H1 (cell line): ENCODE measurements around the gene JAKMIP1. TPM values are rescaled to one million over a fixed set of nuclear protein-coding genes. Genes with fewer than 3 reads are reported as not detected.

Source experiments
- CTCF ChIA-PET: fragments of 300-600 bp; sonication (Branson Sonifier 250); formaldehyde crosslinking; loops from one replicate; lab custom pipeline; 2021; ENCODE audit not compliant: partially characterized antibody; lab: Charles Lee
- POLR2A ChIA-PET: fragments of 300-600 bp; sonication (Branson Sonifier 250); formaldehyde crosslinking; loops from one replicate; lab custom pipeline; 2021; ENCODE audit warnings: inconsistent platforms; ENCODE audit not compliant: partially characterized antibody; lab: Charles Lee
- DNase-seq, 2 experiments: peaks; one replicate each; pipeline versions ENCODE4 v3.0.0 to v3.0.0-alpha.2; 2010 to 2022; ENCODE audit warnings: low spot score in 2 of 2, low read depth in 1 of 2, mixed read lengths in 1 of 2
- FAIRE-seq: peaks from 2 replicates; lab custom pipeline; 2011; peaks lifted over from hg19 to GRCh38; lab: Jason Lieb, UNC
- H2AFZ ChIP-seq: 2 replicates; pipeline ENCODE4 v1.8.1; 2012; ENCODE audit warnings: low read length, inconsistent platforms
- H2AK5ac ChIP-seq: 2 replicates; pipeline ENCODE4 v1.6.1; 2013; ENCODE audit warnings: low read depth, low read length
- H2BK120ac ChIP-seq: replicated peaks from 2 replicates; pipeline ENCODE3; 2013; ENCODE audit warnings: low read depth, low read length, inconsistent platforms
- H2BK12ac ChIP-seq: 2 replicates; pipeline ENCODE4 v1.6.1; 2013; ENCODE audit warnings: low read depth, low read length
- H2BK15ac ChIP-seq: 2 replicates; pipeline ENCODE4 v1.6.1; 2013; ENCODE audit warnings: low read length
- H2BK20ac ChIP-seq: 2 replicates; pipeline ENCODE4 v1.6.1; 2013; ENCODE audit warnings: low read length
- H2BK5ac ChIP-seq: 2 replicates; pipeline ENCODE4 v1.6.1; 2013; ENCODE audit warnings: low read depth, low read length
- H3K14ac ChIP-seq: 2 replicates; pipeline ENCODE4 v1.6.1; 2013; ENCODE audit warnings: inconsistent platforms; ENCODE audit not compliant: insufficient read length
- H3K18ac ChIP-seq: 2 replicates; pipeline ENCODE4 v1.6.1; 2013; ENCODE audit warnings: low read length; ENCODE audit errors: extremely low read depth
- H3K23ac ChIP-seq: 2 replicates; pipeline ENCODE4 v1.6.1; 2013; ENCODE audit warnings: inconsistent platforms; ENCODE audit not compliant: insufficient read length
- H3K23me2 ChIP-seq: 2 replicates; pipeline ENCODE4 v1.6.1; 2013; ENCODE audit warnings: low read depth, low read length
- H3K27ac ChIP-seq: 2 replicates; pipeline ENCODE4 v1.6.1; 2011; ENCODE audit warnings: low read depth, low read length, inconsistent platforms
- H3K27me3 ChIP-seq, 4 experiments: replicated peaks in 1 of 4; 1 replicate in 1 of 4; 2 replicates in 3 of 4; pipeline versions ENCODE4 v1.6.1 to v1.8.1; 2011 to 2013; ENCODE audit warnings: low read length in 3 of 4, mild to moderate bottlenecking in 3 of 4, inconsistent platforms in 2 of 4, mixed read lengths in 2 of 4, moderate library complexity in 1 of 4; ENCODE audit not compliant: control insufficient read depth in 3 of 4, insufficient read depth in 3 of 4; ENCODE audit errors: extremely low read depth in 1 of 4
- H3K36me3 ChIP-seq, 4 experiments: 2 replicates each; pipeline versions ENCODE4 v1.6.1 to v1.8.1; 2011 to 2013; ENCODE audit warnings: mild to moderate bottlenecking in 4 of 4, low read length in 3 of 4, moderate library complexity in 2 of 4, control low read depth in 1 of 4, inconsistent platforms in 1 of 4; ENCODE audit not compliant: insufficient read depth in 4 of 4, control insufficient read depth in 2 of 4
- H3K4ac ChIP-seq: replicated peaks from 2 replicates; pipeline ENCODE3; 2013; ENCODE audit warnings: low read length, low read depth, mixed read lengths, inconsistent platforms; ENCODE audit not compliant: insufficient read length
- H3K4me1 ChIP-seq, 4 experiments: replicated peaks in 1 of 4; 1 replicate in 1 of 4; 2 replicates in 3 of 4; pipeline versions ENCODE4 v1.6.1 to v1.8.1; 2011 to 2013; ENCODE audit warnings: low read length in 3 of 4, inconsistent platforms in 2 of 4, mixed read lengths in 1 of 4; ENCODE audit not compliant: insufficient read depth in 4 of 4, control insufficient read depth in 3 of 4
- H3K4me2 ChIP-seq, 2 experiments: 2 replicates each; pipeline versions ENCODE4 v1.6.1 to v1.8.1; 2011 to 2013; ENCODE audit warnings: low read depth in 2 of 2, low read length in 2 of 2, control low read depth in 1 of 2, inconsistent platforms in 1 of 2, mild to moderate bottlenecking in 1 of 2; ENCODE audit not compliant: insufficient read depth in 1 of 2
- H3K4me3 ChIP-seq, 4 experiments: fragments of 200-600, 300-600 bp in 1 of 4; sonication (generic), shearing (Covaris generic), sonication (Bioruptor Twin) in 1 of 4; 2 replicates each; pipeline versions ENCODE4 v1.5.1 to v1.8.1; 2011 to 2016; ENCODE audit warnings: low read length in 4 of 4, low read depth in 3 of 4, control low read depth in 2 of 4, inconsistent platforms in 2 of 4, mild to moderate bottlenecking in 2 of 4, mixed read lengths in 1 of 4, moderate library complexity in 1 of 4; ENCODE audit not compliant: insufficient read depth in 2 of 4; ENCODE audit errors: extremely low read depth in 1 of 4
- H3K56ac ChIP-seq: replicated peaks from 2 replicates; pipeline ENCODE3; 2013; ENCODE audit warnings: low read depth, mild to moderate bottlenecking, mixed read lengths, low read length, inconsistent platforms; ENCODE audit not compliant: insufficient read length
- H3K79me1 ChIP-seq: 2 replicates; pipeline ENCODE4 v1.6.1; 2013; ENCODE audit warnings: low read depth, low read length, control low read depth
- H3K79me2 ChIP-seq, 2 experiments: 2 replicates each; pipeline versions ENCODE4 v1.6.1 to v1.8.1; 2012 to 2013; ENCODE audit warnings: low read length in 2 of 2, mild to moderate bottlenecking in 2 of 2, inconsistent platforms in 1 of 2; ENCODE audit not compliant: insufficient read depth in 2 of 2, control insufficient read depth in 1 of 2
- H3K9ac ChIP-seq, 4 experiments: replicated peaks in 1 of 4; 1 replicate in 1 of 4; 2 replicates in 3 of 4; pipeline versions ENCODE4 v1.6.1 to v1.8.1; 2011 to 2013; ENCODE audit warnings: low read depth in 3 of 4, low read length in 3 of 4, control low read depth in 2 of 4, mild to moderate bottlenecking in 2 of 4, moderate library complexity in 2 of 4, inconsistent platforms in 1 of 4; ENCODE audit errors: extremely low read depth in 1 of 4
- H3K9me3 ChIP-seq, 2 experiments: 2 replicates each; pipeline versions ENCODE4 v1.6.1 to v1.8.1; 2012 to 2013; ENCODE audit warnings: mild to moderate bottlenecking in 2 of 2, moderate library complexity in 2 of 2, control low read depth in 1 of 2, inconsistent platforms in 1 of 2, low read depth in 1 of 2, low read length in 1 of 2, mixed read lengths in 1 of 2; ENCODE audit not compliant: insufficient read depth in 2 of 2
- H4K20me1 ChIP-seq, 2 experiments: replicated peaks in 1 of 2; 2 replicates each; pipeline versions ENCODE3 to v1.8.1; 2011 to 2013; ENCODE audit warnings: inconsistent platforms in 2 of 2, low read length in 2 of 2, mild to moderate bottlenecking in 1 of 2; ENCODE audit not compliant: insufficient read depth in 2 of 2, control insufficient read depth in 1 of 2
- H4K5ac ChIP-seq: 2 replicates; pipeline ENCODE4 v1.6.1; 2013; ENCODE audit warnings: low read length, low read depth, mixed read lengths, inconsistent platforms; ENCODE audit not compliant: insufficient read length
- H4K8ac ChIP-seq: 2 replicates; pipeline ENCODE4 v1.8.0; 2013; ENCODE audit warnings: mild to moderate bottlenecking, moderate library complexity, low read length, inconsistent platforms; ENCODE audit not compliant: insufficient read depth; ENCODE audit errors: extremely low read depth
- H4K91ac ChIP-seq: replicated peaks from 2 replicates; pipeline ENCODE3; 2013; ENCODE audit warnings: low read length, mixed read lengths, inconsistent platforms; ENCODE audit not compliant: insufficient read length
- CBX5 ChIP-seq: fragments of 300-800, 300-1000 bp; sonication (generic); IDR thresholded peaks from 2 replicates; pipeline ENCODE4 v1.7.1; 2016; ENCODE audit warnings: antibody characterized with exemption, low read length, low read depth
- CTBP2 ChIP-seq: IDR thresholded peaks from 2 replicates; pipeline ENCODE4 v1.7.0; 2011; ENCODE audit warnings: borderline replicate concordance, mild to moderate bottlenecking, moderate library complexity, mixed read lengths, low read length; ENCODE audit not compliant: insufficient read depth, insufficient read length
- EZH2 ChIP-seq: fragments of 200-600 bp; sonication (generic); IDR thresholded peaks from 2 replicates; pipeline ENCODE4 v1.7.1; 2012; ENCODE audit warnings: low read depth, mild to moderate bottlenecking, moderate library complexity, low read length, inconsistent platforms; ENCODE audit not compliant: severe bottlenecking
- GABPA ChIP-seq: IDR thresholded peaks from 2 replicates; pipeline ENCODE4 v1.6.1; 2011; ENCODE audit warnings: mild to moderate bottlenecking, low read length, moderate library complexity, borderline replicate concordance; ENCODE audit not compliant: insufficient read depth
- JUN ChIP-seq: IDR thresholded peaks from 2 replicates; pipeline ENCODE4 v1.6.1; 2011; ENCODE audit warnings: low read depth, mild to moderate bottlenecking, improper control_type of control experiment, low read length
- KDM5A ChIP-seq: fragments of 200-600 bp; IDR thresholded peaks from 2 replicates; pipeline ENCODE4 v1.7.1; 2012; ENCODE audit warnings: mild to moderate bottlenecking, low read length, inconsistent platforms, mixed read lengths
- RAD21 ChIP-seq, 2 experiments: IDR thresholded peaks in 1 of 2; conservative IDR thresholded peaks in 1 of 2; 2 replicates each; pipeline ENCODE4 v1.6.1; 2011; ENCODE audit warnings: low read depth in 2 of 2, low read length in 2 of 2, improper control_type of control experiment in 1 of 2, inconsistent platforms in 1 of 2, mild to moderate bottlenecking in 1 of 2, moderate library complexity in 1 of 2
- SAP30 ChIP-seq: fragments of 300-600 bp; sonication (generic); IDR thresholded peaks from 2 replicates; pipeline ENCODE4 v1.7.1; 2012; ENCODE audit warnings: low read length, moderate library complexity, mild to moderate bottlenecking, inconsistent platforms; ENCODE audit not compliant: insufficient read depth, insufficient replicate concordance
- SP1 ChIP-seq: IDR thresholded peaks from 2 replicates; pipeline ENCODE4 v1.6.1; 2011; ENCODE audit warnings: low read depth, low read length
- SRF ChIP-seq: IDR thresholded peaks from 2 replicates; pipeline ENCODE4 v1.6.1; 2011; ENCODE audit warnings: mild to moderate bottlenecking, low read depth, low read length, moderate library complexity
- TCF12 ChIP-seq: IDR thresholded peaks from 2 replicates; pipeline ENCODE4 v1.6.1; 2011; ENCODE audit warnings: low read depth, mild to moderate bottlenecking, low read length
- WGBS, 2 experiments: shearing (Covaris generic) in 1 of 2; methylation state at CpG; one replicate each; pipeline versions ENCODE4 v1.1.6 to v1.1.7; 2013 to 2015; ENCODE audit warnings: low lambda C conversion rate in 2 of 2, mixed read lengths in 2 of 2, inconsistent platforms in 1 of 2, low coverage in 1 of 2, missing lambda C conversion rate in 1 of 2; ENCODE audit not compliant: insufficient replicate concordance in 2 of 2, insufficient coverage in 1 of 2, insufficient read length in 1 of 2; ENCODE audit errors: extremely low coverage in 1 of 2, missing lambda C conversion rate in 1 of 2; 5-methylcytosine and 5-hydroxymethylcytosine counted together
- polyA plus RNA-seq, 7 experiments: library from polyadenylated mRNA; depleted of rRNA in 3 of 7; stranded (reverse) in 5 of 7; unstranded in 2 of 7; fragments of >200 nt in 5 of 7; fragments of 200-250 nt in 2 of 7; gene quantifications; 1 replicate in 5 of 7; 2 replicates in 1 of 7; 4 replicates in 1 of 7; pipeline versions ENCODE4 v1.2.1 to v1.2.3, GENCODE V29; 2011 to 2013; ENCODE audit warnings: missing spikeins in 2 of 7, mixed read lengths in 2 of 7
- total RNA-seq: library from RNA; stranded (reverse); fragmentation: NEBNext Ultra II Directional; extraction: Animal tissue kit (Norgen Biotek cat#: 25700); gene quantifications from 2 replicates; pipeline ENCODE4 v1.2.1, GENCODE V29; 2021
- TF ChIP-seq, protein P1 (sequence below): IDR thresholded peaks from 2 replicates; pipeline ENCODE4 v1.6.1; 2012; ENCODE audit warnings: inconsistent platforms

Gene JAKMIP1
- total and polyA plus RNA-seq, 2 of the 8 experiments (the other 6 are each of a cell fraction or from before 2014, with no cell fraction given) = 2.5 to 4.4 TPM

DNA sequence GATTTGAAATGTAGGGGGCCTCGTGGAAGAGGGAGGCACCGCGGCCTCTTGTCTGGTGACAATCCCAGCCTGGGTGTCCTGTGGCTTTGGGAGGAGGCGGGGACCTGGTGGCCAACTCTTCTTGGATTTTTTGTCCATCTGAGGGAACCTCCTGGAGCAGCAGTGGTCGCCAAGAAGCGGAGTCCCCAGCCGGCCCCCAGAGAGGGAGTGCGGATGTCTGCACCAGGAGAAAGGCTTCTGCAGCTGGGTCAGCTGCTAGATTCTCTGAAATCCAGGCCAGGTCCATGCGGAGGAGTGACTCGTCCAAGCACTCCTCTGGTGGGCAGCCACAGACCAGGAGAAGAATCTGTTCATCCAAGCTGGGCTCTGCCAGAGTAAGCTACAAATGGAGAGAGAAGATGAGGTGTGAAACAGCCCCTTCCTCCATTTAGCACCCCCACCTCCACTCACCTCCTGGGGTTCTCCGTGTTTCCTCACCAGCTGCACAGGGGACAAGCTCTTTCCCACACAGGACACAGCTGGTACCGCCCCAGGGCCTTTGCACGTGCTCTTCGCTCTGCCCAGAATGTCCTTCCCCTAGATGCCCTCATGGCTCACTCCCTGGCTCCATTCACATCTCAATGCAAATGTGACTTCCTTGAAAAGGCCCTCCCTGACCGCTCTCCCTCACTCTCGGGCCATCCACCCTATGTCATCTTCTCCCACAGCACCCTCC is 209.7 kb downstream of the JAKMIP1 start:
- no peak for DNase-seq
- Histone ChIP-seq H3K4me3 (no peak overlapping the region), H3K4ac (no peak overlapping the region), H3K79me1 (no peaks in the 10 kb centered on the region; the same call in 1 of the 2 replicates), H4K20me1 (no peaks in the 10 kb centered on the region), H4K5ac (no peak overlapping the region), H2BK15ac (no peak overlapping the region), H3K14ac (no peak overlapping the region), H2BK120ac (no peak overlapping the region), H3K9me3 (no peaks in the 10 kb centered on the region), H2BK20ac (no peak overlapping the region), H2AK5ac (no peak overlapping the region), H3K56ac (no peak overlapping the region), H3K9ac (no peak overlapping the region), H2BK12ac (no peak overlapping the region), H3K4me2 (no peak overlapping the region), H3K4me1 (no peaks in the 10 kb centered on the region; a peak in 2 of 7 replicates), H3K79me2 (no peaks in the 10 kb centered on the region), H2AFZ (no peak overlapping the region), H3K27me3 (peaks cover 0 to 1% (median 0%) of the 10 kb centered on the region in 4 experiments; a peak in 1 of 7 replicates), H4K91ac (no peak overlapping the region), H3K18ac (no peak overlapping the region), H3K36me3 (no peaks in the 10 kb centered on the region), H4K8ac (no peak overlapping the region), H2BK5ac (no peak overlapping the region), H3K27ac (no peak overlapping the region), H3K23ac (no peak overlapping the region), H3K23me2 (no peaks in the 10 kb centered on the region)
- ChIA-PET CTCF (interaction anchor here (0.7 to 3.0 kb wide), 6 partner anchors 8 to 925 kb away, joined by 3 to 22 read pairs (median 3); partner anchors contain the start of gene JAKMIP1), POLR2A (no interaction called here)
- no peak for TF ChIP-seq SAP30
- no peak for TF ChIP-seq CBX5
- TF ChIP-seq GABPA = no peak
- TF ChIP-seq SP1 = no peak
- TF ChIP-seq SRF = no peak
- TF ChIP-seq, protein P1, sequence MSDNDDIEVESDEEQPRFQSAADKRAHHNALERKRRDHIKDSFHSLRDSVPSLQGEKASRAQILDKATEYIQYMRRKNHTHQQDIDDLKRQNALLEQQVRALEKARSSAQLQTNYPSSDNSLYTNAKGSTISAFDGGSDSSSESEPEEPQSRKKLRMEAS = no peak
- no peak for TF ChIP-seq RAD21 (IDR thresholded peaks at IDR 0.05 in 1 of 2, conservative IDR thresholded peaks at IDR 0.05 in 1 of 2; ENCODE audit: low read depth in 2 of 2, low read length in 2 of 2)
- TF ChIP-seq TCF12 = no peak
- TF ChIP-seq EZH2 = no peak
- TF ChIP-seq KDM5A = no peak
- TF ChIP-seq JUN = no peak
- no peak for TF ChIP-seq CTBP2
- WGBS, 2 experiments = 89% methylated on average over 16 of the region's 16 CpGs; no CpG with 5 or more reads in 1 of the 2 experiments
- no peak for FAIRE-seq
